ENCODE data around the gene PRICKLE1. TPM values are rescaled to one million over a fixed set of nuclear protein-coding genes. Genes with fewer than 3 reads are reported as not detected.

The PRICKLE1 gene
- total and polyA plus RNA-seq, 2 experiments from 2014 or later, result 16.5 to 25.9 TPM

DNA sequence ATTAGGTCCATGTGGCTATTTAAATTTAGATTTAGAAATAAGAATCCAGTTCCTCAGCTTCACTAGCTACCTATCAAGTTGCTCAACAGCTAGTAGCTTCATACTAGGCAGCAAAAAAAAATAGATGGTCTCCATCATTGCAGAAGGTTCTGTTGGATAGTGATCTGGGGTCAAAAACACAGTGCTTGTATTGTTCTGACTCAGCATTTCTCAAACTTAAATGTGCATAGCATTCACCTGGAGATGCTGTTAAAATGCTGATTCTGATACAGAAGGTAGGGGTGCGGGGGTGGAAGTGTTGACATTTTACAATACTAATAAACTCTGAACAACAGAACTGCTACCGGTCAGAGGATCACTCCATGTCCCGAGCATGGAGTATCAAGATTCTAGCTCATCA, 51.3 kb downstream of the PRICKLE1 start:
- 56% methylated on average over 3 of the region's 3 CpGs for WGBS (ENCODE audit: low lambda C conversion rate, missing lambda C conversion rate)
- H3K4me1 ChIP-seq (ENCODE audit: insufficient read depth), result peaks cover 4% of the 10 kb centered on the region
- no peak for TF ChIP-seq EZH2 (IDR thresholded peaks at IDR 0.05; ENCODE audit: borderline replicate concordance)
- no peak for TF ChIP-seq EZH2phosphoT487 (IDR thresholded peaks at IDR 0.05; ENCODE audit: low read depth, severe bottlenecking, unreplicated experiment)
- TF ChIP-seq, protein P1, sequence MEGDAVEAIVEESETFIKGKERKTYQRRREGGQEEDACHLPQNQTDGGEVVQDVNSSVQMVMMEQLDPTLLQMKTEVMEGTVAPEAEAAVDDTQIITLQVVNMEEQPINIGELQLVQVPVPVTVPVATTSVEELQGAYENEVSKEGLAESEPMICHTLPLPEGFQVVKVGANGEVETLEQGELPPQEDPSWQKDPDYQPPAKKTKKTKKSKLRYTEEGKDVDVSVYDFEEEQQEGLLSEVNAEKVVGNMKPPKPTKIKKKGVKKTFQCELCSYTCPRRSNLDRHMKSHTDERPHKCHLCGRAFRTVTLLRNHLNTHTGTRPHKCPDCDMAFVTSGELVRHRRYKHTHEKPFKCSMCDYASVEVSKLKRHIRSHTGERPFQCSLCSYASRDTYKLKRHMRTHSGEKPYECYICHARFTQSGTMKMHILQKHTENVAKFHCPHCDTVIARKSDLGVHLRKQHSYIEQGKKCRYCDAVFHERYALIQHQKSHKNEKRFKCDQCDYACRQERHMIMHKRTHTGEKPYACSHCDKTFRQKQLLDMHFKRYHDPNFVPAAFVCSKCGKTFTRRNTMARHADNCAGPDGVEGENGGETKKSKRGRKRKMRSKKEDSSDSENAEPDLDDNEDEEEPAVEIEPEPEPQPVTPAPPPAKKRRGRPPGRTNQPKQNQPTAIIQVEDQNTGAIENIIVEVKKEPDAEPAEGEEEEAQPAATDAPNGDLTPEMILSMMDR (IDR thresholded peaks at IDR 0.05; ENCODE audit: poor library complexity), result no peak
- H4K20me1 ChIP-seq (ENCODE audit: insufficient read depth, poor library complexity, severe bottlenecking), result peaks cover 41% of the 10 kb centered on the region
- no peak for DNase-seq (ENCODE audit: low spot score)
- H3K9me2 ChIP-seq (replicated peaks; ENCODE audit: insufficient read depth), result no peaks in the 10 kb centered on the region
- no peak overlapping the region for H3K4me3 ChIP-seq
- no peaks in the 10 kb centered on the region for H3K9me3 ChIP-seq (ENCODE audit: low read depth)
- no peaks in the 10 kb centered on the region for H3K36me3 ChIP-seq (replicated peaks; ENCODE audit: insufficient read depth, low read depth)
- no peak overlapping the region for H2AFZ ChIP-seq
- H3K4me2 ChIP-seq, result no peak overlapping the region
- H3K27ac ChIP-seq, result no peak overlapping the region
- H3K27me3 ChIP-seq, result no peaks in the 10 kb centered on the region
- peaks cover 75% of the 10 kb centered on the region for H3K79me2 ChIP-seq

DNA sequence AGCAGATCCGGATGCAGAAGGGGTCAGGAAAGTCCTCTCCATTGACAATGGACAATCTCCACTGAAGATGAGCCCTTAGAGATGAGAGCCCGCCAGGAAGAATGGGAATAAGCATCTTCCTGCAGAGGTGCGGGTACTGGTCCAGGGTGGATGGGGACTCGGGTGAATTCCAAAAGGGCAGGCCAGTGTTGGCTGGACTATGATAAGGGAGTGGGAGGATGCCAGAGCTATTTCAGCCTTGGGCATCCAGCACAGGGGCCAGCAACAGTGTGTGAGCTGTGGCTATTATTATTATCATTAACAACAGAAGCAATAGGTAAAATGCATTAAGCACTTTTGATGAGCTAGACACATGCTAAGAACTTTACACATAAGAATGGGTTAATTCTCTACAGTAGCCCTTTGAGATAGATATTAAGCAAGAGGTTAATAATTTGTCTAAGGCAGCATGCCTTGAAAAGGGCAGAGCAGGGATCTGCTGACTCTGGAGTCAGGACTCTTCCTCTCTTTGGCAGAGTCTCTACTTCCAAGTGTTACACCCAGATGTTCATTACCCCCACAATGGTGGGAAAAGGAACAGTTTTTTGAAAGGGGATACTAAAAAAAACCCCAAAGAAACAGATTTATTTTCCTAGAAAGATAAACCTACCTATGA, 55.2 kb downstream of the PRICKLE1 start:
- Histone ChIP-seq H3K27me3 (no peaks in the 10 kb centered on the region), H3K79me2 (peaks cover 76% of the 10 kb centered on the region), H3K4me2 (no peak overlapping the region), H3K9me3 (ENCODE audit: low read depth) (no peaks in the 10 kb centered on the region), H2AFZ (no peak overlapping the region), H3K9me2 (replicated peaks; ENCODE audit: insufficient read depth) (no peaks in the 10 kb centered on the region), H3K27ac (no peak overlapping the region), H3K4me1 (ENCODE audit: insufficient read depth) (no peaks in the 10 kb centered on the region), H3K36me3 (replicated peaks; ENCODE audit: insufficient read depth, low read depth) (no peaks in the 10 kb centered on the region), H4K20me1 (ENCODE audit: insufficient read depth, poor library complexity, severe bottlenecking) (peaks cover 43% of the 10 kb centered on the region), H3K4me3 (no peak overlapping the region)
- 90% methylated on average over 4 of the region's 4 CpGs for WGBS (ENCODE audit: low lambda C conversion rate, missing lambda C conversion rate)
- no peak for DNase-seq (ENCODE audit: low spot score)
- TF ChIP-seq EZH2 (IDR thresholded peaks at IDR 0.05; ENCODE audit: borderline replicate concordance) (no peak), EZH2phosphoT487 (IDR thresholded peaks at IDR 0.05; ENCODE audit: low read depth, severe bottlenecking, unreplicated experiment) (no peak)
- TF ChIP-seq, protein P1 (IDR thresholded peaks at IDR 0.05; ENCODE audit: poor library complexity), result no peak

DNA sequence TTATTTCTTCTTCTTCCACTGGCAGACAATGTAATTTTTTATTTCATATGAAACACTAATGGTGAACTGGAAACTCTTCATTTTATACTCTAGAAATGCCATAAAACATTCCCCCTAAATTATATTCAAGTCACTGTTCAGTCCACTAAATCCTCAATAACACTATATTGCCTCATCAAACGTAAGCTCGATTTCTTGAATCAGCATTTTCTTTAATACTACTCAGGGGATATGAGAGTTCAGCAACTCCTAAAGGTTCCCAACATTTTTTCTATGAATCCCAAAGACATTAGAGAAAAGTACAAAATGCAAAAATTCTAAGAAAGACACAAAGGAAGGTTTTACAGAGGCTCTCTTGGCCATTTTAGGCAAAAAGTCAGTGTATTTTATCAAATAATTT, 59.3 kb downstream of the PRICKLE1 start:
- Histone ChIP-seq H3K27me3 (no peaks in the 10 kb centered on the region), H3K9me3 (ENCODE audit: low read depth) (no peaks in the 10 kb centered on the region), H3K4me2 (no peak overlapping the region), H3K4me1 (ENCODE audit: insufficient read depth) (no peaks in the 10 kb centered on the region), H3K36me3 (replicated peaks; ENCODE audit: insufficient read depth, low read depth) (no peaks in the 10 kb centered on the region), H3K9me2 (replicated peaks; ENCODE audit: insufficient read depth) (no peaks in the 10 kb centered on the region), H3K79me2 (peaks cover 74% of the 10 kb centered on the region), H4K20me1 (ENCODE audit: insufficient read depth, poor library complexity, severe bottlenecking) (peaks cover 40% of the 10 kb centered on the region), H3K4me3 (no peak overlapping the region), H3K27ac (no peak overlapping the region), H2AFZ (no peak overlapping the region)
- WGBS (ENCODE audit: low lambda C conversion rate, missing lambda C conversion rate), result 92% methylated on average over 2 of the region's 2 CpGs
- TF ChIP-seq, protein P1 (IDR thresholded peaks at IDR 0.05; ENCODE audit: poor library complexity), result no peak
- TF ChIP-seq EZH2phosphoT487 (IDR thresholded peaks at IDR 0.05; ENCODE audit: low read depth, severe bottlenecking, unreplicated experiment), result no peak
- TF ChIP-seq EZH2 (IDR thresholded peaks at IDR 0.05; ENCODE audit: borderline replicate concordance), result no peak
- no peak for DNase-seq (ENCODE audit: low spot score)

Data from hepatocyte (in vitro differentiated cells).